ENCODE measurements around the gene TSFM.

TSFM gene

DNA sequence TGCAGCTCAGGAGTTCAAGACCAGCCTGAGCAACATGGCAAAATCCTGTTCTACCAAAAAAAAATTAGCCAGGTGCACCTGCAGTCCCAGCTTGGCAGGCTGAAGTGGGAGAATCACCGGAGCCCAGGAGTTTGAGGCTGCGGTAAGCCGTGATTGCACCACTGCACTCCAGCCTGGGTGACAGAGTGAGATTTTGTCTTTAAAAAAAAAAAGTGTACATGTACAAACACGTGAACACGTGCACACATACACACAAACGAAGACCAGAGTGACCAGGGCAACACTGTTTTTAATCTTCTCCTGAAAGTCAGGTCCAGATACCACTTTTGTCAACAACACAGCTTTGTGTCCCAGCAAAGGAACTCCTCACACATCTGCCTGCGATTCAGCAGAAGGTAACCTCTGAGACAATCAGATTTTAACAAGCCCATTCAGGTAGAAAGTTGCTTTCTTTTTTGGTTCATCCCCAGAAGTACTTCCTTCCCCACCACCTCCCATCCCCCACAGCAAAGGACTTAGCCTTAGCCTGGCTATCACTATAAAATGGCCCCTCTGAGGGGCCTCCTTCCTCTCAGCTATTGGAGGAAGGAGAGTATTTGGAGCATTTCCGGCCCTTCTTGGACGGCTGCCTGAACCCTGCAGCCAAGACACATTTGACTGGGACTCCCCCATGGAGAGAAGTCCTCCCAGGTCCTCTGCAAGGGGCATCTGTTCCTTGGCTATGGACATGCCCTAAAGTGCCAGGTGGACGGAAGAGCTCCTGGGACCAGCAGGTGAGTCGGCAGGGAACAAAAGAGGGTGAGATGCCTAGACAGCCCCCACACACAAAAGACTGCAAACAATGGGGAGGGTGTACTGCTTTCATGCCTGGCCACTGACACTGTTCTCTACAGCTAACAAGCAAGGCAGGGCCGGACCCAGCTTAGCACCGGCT is 54.1 kb downstream of the TSFM start:
- no peak for DNase-seq

DNA sequence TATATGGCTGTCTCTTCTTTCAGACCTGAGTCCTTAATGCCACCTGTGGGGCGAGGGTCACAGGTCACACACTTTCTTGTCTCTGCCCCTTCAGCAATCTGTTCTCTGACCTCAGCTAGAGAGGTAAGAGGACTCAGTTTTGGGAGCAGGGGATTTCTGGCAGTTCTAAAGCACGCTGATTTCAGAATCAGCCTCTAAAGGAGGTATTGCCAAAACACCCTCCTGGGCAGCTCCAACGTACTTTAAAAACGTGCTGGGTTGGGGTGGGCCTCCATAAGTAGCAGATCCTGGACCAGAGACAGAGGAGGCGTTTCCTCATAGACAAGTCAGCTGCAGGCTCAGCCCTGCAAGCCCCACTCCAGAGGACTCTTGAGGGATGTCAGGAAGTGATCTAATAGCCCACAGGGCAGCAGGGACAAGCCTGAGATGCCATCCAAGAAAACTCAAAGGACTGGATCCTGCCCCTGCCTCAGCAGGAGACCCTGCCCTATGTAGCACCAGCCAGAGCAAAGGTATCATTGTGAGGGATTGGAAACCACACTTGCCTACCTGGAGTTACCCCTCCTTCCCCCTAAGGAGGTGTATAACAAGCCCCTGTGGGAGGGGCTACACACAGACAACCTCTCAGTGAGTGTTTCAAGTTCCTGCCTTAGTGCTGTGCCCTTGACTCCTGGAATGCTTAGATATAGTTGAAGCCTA is 55.4 kb downstream of the TSFM start:
- DNase-seq: no peak

DNA sequence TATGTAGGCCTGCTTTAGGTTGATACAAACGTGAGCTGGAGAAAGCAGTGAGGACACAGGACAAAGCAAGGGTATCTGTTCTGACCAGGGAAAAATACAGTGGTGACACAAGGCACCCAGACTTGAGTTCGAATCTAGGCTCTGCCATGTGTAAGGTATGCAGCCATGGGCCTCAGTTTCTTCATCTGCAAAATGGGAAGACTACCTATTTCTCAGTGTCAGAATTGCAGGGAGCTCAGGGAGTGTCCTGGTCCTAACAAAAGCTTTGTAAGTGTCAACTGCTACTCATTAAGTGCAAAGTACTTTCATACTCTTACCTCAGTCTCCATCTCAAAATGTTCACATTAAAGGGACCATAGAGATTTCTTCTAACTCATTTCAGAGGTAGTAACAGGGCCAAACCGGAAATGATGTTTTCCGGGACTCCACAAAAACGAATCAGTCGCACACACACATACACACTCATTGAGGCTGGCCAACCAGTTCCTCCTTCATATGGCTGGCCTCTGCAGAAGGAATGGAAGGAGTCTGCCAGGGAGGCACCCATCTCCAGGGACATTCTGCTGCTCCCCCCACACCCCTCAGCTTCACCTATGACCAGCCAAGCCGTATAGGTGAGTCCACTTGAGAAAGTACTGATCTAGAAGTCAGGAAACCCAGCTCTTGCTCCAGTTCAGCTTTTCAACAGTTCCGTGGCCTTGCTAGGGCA is 56.2 kb downstream of the TSFM start:
- no peak for DNase-seq

DNA sequence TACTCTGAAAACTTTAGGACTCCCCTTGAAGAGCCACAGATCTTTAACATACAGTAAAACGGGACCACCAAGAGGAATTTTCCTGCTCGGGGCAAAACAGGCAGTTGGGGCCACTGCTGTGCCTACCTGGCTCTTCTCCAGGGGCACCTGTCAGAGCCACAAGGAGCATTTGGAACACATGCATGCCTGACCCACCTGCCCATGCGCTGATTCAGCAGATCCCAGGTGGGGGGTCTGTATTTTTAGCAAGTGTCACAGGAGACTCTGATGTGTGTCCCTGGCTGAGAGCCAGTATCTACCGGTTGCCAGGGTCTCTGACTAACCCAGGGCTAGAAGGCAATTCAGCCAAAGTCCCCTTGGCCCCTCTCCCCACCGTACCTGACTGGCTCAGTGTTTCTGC is 57.4 kb downstream of the TSFM start:
- DNase-seq: no peak

DNA sequence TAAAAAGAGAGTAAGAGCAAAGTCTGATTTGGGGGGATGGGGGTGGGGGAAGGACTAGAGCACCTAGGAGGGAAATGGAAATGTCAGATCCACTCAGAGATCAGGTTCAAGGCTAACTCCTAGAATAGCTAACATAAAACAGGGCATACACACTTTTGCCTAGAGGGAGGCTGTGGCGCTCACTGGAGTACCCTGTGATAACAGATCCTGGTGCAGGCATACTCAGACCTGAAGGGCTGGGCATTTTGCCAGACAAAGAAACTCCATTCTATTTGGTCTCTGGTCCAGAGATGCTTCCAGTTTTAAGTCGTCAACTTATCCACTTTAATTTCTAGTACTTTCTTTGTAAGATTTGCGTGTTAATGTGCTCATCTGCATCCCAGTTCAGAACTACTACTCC is 58.1 kb downstream of the TSFM start:
- DNase-seq: no peak

DNA sequence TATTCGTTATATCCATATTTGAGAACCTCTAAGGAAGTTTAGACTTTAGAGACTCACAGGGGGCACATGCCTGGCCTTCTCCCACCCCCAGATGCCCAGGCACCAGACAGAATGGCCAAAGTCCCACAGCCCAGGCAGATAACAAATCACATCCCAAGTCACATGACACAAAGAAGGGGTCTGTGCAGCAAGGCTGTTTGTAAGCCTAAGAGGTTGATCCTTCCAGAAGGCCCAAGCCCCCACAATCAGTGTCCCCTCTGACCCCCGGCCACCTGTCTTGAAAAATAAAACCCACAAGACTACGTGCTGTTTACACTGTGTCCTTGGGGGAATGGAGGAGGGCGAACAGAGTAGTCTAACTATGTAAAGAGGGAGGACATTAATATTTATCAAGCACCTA is 58.9 kb downstream of the TSFM start:
- DNase-seq: no peak

DNA sequence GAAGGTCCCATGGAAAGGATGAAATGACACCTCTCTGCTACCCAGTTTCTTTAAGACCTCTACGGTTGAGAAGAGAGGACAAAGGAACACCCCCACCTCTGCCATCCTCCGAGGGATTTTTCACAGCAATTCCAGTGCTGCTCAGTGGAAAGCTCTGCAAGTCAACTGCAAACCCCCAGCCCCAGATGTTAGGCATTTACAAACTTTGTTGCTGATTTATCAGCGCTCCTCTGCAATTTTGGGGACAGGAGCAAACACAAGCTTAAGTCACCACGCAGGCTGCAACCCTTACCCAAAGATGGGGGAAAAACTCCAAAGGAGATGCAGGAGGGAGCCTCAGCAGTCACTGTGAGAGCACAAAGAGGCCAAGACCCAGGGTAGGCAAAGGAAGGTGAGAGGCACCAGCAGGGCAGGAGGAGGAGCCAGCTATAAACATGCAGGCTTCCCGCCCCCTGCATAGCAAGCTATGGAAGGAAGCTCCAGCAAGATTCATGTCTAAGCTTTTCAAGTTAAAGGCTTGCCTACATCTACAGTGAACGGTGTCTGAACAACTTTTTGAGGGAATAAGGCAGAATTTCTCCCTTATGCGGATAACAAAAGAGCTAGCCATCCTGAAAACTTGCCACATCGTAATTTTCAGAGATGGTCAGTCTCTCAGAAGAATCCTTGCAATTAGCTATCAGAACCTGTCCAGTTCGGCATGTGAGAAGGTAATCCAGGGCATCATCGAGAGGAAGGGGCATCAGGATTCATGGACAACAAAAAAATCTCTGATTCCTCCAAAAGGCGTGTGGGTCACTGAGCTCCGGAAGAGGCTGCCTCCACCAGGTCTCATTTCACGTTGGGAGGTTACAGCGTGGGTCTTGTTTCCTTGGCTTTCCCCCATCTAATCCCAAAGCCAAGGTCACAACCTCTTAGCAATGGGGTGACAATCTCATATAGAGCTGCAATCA is 60.0 kb downstream of the TSFM start:
- DNase-seq: no peak

DNA sequence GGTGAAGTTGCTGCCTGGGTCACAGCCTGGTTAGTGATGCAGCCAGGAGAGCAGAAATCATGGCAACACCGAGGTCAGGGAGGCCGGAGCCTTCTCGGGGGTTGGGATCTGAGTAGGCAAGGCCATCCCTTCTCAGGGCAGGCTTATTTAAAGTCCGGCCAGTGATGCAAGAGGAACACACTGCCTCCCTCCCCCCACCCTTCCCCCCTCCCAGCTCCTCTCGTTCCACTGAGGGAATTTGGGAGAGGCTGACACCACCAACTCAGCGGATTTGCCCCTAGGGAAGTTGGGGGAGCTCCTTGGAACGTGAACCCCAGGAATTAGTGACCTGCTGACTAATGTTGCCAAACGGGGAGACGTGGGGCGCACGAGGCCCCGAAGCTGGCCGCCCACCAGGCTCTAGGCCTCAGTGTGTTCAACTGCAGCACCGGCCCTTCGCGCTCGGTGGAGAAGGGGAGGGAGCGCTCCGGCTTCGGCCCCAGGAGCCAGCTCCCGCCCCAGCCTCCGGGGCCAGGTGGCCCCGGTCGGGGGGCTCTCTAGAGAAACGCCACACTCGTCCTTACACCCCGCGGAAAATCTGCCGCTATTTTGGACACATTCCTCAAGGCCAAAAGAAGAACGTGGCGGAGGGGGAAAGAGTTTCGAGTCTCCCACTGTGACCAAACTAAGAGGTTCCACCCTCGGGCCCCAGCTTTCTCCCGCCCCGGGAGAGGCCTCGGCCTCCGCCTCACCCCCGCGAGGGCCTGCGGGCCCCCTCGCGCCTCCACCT is 62.3 kb downstream of the TSFM start:
- no peak for DNase-seq

DNA sequence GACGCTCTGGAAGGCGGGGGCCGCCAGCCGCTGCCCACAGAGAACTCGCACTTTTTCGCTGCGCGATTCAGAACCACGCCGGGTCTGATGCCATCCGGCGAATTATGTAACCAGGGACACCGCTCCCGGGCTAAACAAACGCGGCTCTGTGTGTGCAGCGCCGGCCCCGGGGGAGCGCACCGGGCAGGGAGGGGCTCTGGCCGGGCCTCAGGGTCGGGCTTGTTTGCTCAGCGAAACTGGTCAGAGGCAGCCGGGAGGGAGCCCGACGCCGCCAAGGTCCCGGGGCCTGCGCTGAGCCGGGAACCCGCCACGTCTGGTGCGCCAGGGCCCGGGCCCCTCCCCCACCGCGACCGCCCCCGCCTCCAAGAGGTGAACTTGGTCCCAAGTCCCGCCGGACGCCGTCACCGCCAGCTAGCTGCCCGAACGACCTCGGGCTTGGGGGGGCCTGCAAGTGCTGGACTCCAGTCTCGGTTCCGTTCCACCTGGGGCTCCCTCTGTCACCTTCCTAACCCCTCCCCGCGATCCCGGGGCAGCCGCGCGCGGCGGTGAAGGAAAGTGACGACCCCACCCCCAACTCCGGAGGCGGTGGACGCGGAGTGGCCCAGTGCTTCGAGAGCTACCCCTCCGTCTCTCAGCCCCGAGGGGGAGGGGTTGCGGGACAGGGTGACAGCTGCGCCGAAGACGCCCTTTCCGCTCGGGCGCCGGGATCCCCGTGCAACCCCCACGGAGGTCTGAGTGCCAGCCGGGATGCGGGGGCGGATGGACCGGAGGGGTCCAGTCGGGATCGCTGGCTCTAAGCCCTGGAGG is 63.1 kb downstream of the TSFM start:
- DNase-seq: peak; percentile 45

DNA sequence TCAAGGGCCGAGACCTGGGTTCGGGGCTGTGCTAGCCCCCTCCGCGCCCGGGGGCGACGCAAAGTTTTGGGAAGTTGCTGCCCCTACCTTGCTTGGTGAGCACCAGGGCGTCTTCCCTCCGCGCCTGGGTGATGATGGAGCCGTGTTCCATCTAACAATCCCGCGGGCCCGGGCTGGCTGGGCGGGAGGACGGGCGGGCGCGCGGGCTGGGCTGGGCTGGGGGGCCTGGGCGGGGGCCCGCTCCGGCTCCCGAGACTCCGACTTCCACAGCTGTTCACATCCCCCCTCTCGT is 63.6 kb downstream of the TSFM start:
- no peak for DNase-seq

DNA sequence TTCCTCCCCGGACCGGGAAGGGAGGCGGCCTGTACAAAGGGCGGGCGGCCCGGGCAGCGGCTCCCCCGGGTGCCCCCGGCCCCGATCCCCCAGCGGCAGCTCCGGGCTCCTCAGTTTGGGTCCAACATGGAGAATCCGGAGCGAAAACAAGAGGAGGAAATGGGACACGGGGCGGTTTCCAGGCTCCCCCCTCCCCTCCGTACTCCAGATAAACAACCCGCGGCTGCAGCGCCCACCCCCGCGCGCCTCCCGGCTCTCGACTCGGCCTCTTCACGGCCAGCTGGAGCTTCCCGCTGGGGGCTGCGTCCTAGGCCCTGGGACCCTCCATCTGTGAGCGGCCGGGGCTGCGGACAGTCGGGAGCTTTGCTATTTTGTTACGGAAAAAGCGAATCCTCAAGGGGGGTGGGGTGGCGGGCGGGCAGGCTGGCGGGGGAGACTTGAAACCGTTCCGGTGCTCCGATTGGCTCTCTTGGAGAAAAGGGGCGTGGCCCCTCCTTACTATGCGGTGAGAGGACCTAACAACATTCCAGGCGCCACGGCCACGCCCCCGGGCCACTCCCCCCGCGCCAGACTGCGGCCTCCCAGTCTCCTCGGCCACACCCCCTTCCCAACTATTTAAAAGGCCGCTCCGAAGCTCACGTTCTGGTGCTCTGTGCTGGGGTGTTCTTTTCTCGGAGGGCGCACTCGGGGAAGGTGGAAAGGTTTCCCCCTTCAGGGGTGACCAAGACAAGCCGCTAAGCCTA is 64.2 kb downstream of the TSFM start, which contains the start of gene CTDSP2:
Gene CTDSP2, minus strand, starts transcription at position 153 of the 743 bp plus-strand sequence. CDS start 294 bp downstream, outside the sequence.
- peak; percentile 77 for DNase-seq
